ENCODE results near the gene ZFYVE26. TPM values are rescaled to one million over a fixed set of nuclear protein-coding genes. Genes with fewer than 3 reads are reported as not detected.

ZFYVE26 gene
- total RNA-seq, 1 donor from 2014 or later: 22.0 TPM

DNA sequence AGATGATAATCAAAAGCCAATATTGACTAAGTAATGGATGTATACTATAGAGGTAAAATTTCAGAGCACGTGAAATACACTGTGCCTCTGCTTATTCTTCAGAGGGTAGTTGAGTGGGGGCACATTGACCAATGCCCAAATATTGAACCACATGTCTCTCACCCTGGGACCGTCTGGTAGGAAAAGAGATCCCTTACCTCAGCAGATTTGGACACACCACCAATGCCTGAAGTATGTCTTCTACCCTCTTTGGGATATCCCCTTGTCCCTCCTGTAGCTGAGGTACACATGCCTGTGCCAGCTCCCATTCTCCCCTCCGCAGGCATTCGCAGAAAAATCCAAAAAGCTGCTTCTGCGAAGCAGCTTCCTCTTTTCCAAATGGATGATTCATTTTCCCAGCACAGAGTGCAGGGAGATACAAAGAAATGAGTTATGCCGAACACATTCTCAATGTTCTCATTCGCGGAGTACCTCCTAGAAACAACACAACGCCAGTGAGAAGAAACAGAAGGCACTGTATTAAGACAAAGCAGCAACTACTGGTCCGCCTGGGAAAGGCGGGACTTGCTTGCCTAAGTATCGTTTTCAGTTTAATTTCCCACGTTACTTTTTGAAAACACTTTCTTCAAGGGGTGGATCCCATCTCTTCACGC, 691 bp downstream of the ZFYVE26 start:
- peak; percentile 7 for DNase-seq

DNA sequence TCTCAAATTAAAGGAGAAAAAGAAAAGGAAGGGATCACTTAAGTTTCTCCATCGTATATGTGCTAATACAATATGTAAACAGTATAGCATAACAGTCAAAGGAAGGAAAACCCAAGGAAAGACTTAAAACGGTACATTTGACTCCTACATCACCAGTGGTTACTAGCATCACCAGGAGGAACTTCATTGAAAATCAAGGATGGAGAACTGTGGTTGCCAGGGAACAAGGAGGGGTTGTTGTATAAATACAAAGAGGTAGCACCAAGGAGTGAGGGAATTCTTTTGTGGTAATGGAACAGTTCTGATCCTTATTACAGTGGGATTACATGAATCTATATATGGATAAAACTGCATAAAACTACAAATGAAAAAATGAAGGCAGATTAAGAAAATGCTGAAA, 1.6 kb downstream of the ZFYVE26 start:
- DNase-seq: no peak

DNA sequence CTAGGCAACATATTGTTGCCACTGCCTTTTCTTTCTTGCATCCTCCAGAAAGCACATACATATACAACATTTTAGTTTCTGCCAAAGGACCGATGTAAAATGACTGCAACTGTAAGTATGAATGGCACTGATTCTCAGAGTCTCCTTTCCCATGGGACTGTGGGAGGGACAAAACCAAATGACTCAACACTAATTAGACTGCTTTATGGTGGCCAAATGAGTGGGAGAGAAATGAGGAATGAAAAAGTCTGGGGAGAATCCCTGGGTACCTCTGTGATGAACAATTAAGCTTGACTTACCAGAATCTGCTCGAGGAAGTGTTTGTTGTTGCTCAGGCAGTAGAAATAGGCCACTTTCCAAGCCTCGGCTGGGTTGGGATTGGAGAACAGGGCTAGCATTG, 10.1 kb downstream of the ZFYVE26 start:
- DNase-seq: peak; percentile 1

DNA sequence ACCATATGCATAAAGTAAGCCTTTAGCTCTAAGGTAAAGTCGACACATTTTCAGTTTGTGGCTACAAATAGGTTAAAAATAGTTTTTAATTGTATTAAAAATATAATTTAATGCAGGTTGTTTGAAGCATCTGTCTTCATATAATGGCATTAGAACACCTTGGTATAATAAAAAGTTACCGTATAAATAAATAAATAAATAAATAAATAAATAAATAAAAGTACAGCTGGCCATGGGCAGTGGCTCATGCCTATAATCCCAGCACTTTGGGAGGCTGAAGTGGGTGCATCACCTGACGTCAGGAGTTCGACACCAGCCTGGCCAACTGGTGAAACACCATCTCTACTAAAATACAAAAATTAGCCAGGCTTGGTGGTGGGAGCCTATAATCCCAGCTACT, 15.6 kb downstream of the ZFYVE26 start:
- no peak for DNase-seq

DNA sequence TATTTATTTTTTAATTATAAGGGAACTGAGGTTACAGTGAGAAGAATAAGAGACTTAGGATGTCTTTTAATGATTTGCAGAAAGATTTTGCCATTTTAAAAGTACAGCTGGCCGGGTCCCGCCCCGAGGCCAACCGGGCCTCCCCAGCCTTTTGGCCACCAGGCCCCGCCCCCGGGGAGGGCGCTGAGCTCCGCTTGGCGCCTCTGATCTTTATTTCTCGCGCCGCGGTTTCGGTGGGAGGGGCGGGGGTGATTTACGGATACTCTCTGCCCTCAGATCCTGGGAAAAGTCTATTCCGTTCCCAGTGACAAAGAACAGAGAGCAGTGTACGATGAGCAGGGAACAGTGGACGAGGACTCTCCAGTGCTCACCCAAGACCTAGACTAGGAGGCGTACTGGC, 17.7 kb downstream of the ZFYVE26 start:
- DNase-seq: no peak

DNA sequence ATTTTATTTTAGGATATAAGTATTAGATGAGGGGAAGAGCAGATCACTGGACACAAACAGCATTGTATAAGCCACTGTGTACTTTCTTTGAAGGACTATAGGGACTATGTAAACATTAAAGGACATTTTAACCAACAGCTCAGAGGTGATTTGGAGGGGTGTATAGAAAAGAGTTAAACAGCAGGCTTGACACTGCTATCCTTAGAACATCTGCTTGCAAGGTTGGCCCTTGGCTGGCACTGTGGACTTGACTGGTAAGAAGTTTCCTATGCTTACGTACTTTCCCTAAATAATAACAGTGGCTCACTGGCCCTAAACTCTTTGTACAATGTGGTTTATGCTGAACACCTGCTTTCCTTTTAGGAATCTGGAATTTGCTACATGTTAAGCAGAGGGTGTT, 28.7 kb downstream of the ZFYVE26 start:
- DNase-seq: no peak

DNA sequence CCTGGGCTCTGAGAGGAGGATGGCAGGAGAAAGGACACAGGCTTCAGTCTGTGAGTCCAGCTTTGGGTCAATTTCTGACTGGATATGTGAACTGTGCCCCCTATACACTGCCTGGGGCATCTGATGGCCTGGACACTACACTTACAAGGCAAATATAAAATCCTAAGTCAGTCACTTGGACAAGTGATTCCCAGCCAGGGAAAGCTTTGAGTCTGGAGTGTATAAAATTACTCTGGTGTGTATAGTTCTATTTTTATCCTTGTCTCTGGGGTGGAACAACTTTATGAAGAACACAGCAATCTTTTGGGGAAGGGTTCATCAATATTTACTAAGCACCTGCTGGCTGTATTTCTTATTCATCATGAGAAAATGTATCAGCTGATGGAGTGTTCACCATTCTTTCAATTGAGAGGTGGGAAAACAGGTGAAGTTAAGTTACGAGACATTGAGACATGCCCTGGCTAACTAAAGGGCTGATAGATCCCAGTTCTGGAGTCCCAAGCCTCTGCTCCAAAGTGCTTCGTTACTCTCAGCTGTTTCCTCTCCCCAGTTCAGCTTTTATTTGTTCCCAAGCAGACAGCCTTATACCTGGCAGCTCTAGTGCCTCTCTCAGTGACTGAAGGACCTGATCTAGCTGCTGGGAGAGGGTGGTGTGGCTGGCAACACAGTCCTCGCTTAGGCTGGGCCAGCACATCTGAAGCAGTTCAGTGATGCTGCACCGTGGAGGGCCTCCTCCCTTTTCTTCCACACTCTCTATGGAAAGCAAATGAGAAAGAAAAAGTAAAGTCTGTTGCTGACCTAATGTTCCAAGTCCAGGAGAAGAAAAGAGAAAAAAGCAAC, 30.9 kb downstream of the ZFYVE26 start:
- no peak for DNase-seq

DNA sequence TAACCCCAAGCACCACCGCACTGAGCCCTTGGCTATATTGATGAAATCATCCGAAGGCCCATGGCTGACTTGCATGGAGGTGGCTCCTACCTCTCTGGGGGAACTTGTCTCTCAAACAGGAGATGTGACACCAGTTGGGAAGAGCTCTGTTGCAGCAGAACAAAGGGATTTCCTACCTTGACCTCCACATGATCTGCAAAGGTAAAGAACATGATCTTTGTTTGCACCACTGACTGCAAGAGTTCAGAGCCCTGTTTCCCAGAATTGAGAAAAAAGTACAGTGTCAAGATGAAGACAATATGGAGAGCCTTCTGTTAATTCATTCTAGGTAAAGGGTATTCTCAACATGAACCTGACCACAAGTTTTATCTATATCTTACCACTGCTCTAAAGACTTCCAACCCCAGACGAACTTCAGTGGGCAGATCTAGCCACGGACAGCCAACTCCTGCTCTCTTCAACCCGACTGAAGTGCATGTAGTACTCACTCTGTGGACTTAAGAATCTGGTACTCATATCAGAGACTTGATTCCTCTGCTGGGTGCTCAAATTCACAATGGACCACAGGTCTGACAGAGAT, 32.1 kb downstream of the ZFYVE26 start:
- DNase-seq: no peak

DNA sequence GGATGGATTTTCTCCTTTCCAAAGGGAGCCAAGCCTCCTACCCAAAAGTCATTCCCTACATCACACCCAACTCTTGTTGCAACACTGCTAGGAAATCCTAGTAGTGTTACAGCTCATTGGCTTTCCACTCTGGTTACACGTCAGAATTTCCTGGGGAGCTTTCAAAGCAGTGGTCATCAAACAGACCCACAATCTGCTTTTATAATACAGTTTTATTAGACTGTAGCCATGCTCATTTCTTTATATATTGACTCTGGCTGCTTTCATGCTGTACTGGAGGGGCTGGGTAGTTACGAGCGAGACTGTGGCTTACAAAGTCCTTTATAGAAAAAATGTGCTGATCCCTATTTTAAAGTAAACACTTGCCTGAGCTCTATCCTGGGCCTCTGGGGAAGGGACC, 34.3 kb downstream of the ZFYVE26 start:
- no peak for DNase-seq

DNA sequence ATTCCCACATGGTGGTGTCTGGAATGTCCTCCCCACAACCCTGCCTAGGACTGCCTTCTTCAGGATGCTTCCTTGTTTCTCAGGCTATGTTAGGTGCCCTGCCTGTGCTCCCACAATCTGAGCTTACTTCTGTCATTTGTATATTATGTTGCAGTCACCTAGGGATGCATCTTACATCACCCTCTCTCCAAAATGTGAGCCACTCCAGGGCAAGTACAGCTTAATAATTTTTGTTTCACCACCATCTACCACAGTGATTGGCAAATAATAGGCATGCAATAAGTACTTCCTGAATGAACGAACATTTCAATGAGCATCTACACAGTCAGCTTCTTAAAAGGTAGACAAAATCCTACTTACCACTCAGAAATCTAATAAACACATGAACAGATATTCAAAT, 37.6 kb downstream of the ZFYVE26 start:
- DNase-seq: no peak

DNA sequence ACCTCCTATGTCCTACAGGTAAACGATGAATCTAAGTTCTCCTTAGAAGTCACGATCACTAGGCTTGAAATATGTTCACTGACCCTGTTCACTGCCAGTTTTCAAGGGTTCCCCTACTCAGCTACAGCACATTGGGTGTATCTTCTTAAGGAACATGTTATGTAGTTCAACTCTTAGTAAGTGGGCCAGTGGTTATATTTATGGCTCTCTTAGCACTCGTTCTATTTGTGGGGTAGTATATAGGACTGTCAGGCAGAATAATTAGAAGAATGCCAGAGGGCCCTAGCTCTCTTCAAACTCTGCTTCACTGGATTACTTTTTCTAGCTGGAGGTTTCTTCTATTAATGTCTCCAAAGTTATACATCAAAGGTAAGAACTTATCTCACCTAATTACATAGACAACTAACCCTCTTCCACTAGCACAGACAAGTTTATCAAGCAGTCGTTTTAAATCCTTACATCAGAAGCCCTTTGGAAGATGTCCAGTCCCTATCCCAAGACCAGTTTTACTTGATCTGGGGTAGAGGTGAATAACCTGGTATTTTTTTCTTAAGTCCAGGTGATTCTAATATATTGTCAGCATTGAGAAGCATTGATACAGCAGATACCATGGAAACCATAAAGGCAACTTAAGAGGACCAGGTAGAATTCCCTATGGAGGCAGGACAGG, 39.6 kb downstream of the ZFYVE26 start:
- no peak for DNase-seq

DNA sequence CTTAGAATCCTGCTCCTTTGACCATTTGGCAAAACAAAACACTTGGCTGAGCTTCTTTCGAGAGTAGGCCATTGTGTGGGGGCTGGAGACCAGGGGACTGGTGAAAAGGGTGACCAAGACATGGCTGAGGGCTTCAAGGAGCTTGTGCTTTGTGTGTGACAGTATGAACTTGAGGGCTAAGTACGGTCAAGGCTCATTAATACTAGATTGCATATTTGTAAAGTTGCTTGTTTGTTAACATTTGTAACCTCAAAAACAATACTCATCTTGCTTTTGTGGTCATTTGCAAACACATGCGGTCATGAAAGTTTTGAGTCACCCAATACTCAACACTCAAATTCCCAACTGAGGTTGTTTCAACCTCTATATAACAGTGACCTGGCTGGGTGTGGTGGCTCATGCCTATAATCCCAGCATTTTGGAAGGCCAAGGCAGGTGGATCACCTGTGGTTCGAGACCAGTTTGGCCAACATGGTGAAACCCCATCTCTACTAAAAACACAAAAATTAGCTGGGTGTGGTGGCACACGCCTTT, 42.5 kb downstream of the ZFYVE26 start:
- no peak for DNase-seq

DNA sequence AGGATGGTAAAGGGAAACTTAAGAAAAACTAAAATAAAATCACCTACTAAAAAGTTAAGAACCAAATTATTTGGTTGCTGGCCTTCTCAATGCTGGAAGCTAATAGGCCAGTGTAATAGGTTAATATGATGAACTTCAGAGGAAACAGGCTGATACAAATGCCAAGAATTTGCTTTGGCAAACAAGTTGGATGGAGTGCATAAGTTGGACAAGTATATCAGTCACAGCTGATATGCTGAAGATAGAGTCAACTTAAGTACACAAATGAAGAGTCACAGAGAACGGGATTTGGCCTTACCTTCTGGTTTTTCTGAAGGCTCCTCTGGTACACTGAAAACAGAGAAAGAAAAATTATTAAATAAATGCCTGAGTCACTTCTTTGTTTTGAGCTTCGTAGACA, 48.2 kb downstream of the ZFYVE26 start:
- DNase-seq: no peak

DNA sequence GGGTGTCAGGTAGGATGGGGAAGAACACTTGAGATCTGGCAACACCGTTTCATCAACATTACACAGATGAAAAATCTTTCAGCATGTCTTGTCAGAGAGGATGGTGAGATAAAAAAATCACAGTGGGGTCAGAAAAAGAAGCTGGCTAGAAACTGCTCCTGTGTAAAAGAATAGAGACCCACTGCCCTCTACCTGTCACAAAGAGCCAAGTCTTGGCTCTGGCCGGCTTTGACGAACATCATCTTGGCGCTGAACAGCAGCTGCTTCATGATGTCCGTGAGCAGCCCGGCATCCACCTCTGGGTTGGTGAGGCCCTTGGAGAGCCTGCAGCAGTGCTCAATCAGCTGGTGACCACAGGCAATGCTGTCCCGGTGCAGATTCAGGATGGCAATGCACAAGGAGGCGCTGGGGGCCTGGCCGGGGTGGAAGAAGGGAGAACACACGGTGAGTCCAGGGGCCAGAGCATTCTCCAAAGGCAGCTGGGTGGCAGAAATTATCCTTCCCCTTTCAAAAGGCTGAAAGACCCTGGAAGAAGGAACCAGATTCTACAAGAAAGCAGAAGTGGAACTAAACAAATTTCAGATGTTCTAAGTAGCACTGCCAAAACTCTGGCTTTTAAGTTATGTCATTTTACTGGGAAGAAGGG, 50.2 kb downstream of the ZFYVE26 start:
- DNase-seq: no peak

DNA sequence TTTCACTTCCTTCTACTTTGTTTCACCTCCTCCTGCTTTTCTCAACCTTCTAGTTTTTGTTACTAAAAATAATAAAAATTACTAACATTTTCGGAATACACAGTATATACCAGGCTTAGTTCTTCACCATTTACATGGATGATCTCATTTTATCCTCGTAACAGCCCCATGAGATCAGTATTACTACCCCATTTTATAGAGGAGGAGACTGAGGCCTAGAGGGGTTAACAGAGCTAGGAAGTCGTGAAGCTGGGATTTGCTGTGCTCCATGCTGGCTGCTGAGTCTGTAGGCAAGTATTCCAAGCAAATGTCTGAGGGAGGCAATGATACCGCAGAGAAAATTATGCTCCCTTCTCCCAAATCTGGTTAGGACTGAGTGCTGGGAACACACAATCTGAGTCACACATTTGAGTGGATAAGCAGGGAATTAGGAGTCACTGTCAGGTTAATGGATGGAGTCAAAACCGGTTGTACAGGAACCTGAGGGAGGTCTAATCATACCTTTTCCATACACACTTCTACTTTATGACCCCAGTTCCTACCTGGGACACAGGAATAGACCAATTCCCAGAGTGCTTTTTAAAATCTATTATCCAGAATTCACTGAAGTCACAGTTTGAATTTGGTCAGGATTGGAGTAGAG, 51.1 kb downstream of the ZFYVE26 start:
- DNase-seq: no peak

DNA sequence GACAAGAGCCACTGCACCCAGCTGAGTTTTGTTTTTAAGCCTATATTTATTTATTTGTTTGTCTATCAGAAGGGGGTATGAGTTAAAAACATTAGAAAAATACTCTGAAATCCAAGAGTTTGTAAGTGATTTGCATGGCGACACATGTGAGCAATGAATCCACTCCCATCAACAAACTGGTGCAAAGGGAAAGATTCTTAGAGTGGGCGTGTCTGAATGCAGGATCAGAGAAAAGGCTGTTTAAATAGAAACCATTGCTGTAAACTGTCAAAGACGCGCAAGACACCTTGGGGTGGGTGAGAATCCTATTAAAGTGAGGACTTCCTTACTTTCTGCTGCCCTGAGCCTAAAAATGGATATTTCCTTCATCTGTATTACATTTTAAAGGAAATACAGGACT, 51.9 kb downstream of the ZFYVE26 start:
- no peak for DNase-seq

DNA sequence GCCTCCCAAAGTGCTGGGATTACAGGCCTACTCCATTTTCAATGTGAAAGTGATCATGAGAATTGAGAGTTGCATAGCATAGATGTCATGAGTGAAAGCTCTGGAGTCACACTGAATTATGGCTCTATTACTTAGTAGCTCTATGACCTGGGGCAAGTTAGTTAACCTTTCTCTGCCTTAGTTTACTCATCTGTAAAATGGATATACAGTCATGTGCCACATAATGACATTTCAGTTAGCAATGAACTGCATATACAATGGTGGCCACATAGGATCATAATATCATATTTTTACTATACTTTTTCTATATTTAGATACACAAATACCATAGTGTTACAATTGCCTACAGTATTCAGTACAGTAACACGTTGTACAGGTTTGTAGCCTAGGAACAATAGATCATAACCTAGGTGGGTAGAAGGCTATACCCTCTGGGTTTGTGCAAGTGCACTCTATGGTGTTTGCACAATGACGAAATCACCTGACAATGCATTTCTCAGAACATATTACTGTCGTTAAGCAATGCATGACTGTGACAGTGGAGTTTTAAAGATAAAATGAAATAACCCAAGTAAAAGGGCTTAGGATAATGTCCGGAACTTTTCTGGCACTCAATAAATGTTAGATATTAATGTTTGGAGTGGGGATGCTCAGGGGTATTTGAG, 53.1 kb downstream of the ZFYVE26 start:
- DNase-seq: no peak

DNA sequence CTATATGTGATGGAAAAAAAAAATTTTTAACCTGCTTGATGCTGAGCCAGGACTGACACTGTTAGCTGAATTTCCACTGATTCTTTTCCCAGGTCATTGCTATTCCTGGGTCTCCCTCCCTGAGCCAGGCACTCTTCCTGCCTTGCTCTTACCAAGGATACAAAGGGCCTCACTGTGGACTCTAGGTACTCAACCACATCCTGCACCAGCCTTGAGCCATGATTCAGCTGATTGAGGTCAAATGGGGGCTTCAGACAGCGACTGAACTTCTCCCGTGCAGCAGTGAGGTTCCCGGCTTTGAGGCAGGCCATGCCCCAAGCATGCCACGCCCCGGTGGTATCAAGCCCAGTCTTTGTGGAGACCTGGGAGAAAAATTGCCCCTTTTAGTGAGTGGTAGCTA, 54.3 kb downstream of the ZFYVE26 start:
- no peak for DNase-seq

DNA sequence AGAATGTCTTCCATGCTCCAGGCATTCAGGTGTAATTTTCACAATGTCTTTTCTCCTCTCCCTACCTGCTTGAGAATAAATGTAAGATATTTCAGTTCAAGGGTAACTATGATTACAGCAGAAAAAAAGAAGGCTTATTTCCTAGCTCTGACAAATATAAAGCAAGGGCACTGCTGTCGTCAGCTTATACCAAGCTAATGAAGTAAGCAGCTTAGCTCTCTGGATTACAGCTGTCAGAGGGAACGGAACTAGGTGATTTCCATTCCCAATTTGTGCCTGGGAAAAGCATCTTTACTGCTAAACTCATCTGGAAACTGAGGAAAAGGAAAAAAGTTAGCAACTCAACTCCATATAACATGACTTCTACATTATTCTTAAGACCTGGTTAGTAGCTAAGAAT, 56.5 kb downstream of the ZFYVE26 start:
- DNase-seq: no peak

DNA sequence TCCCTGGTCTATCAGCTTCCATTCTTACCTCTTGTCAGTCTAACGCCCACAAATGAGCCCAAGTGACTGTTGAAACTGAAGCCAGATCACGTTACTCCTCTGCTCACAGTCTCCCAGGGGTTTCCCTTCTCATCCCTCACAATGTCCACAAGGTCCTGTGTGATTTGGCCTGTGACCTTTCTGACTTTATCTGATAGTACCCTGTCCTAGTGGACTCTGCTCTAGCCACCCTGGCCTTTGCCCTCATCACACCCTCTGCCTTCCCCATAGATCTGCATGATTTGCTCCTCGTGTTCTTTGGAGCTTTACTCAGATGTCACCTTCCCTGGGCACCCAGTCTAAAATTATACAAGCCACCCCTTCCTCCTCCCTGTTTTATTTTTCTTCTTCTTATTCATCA, 59.2 kb downstream of the ZFYVE26 start:
- no peak for DNase-seq

DNA sequence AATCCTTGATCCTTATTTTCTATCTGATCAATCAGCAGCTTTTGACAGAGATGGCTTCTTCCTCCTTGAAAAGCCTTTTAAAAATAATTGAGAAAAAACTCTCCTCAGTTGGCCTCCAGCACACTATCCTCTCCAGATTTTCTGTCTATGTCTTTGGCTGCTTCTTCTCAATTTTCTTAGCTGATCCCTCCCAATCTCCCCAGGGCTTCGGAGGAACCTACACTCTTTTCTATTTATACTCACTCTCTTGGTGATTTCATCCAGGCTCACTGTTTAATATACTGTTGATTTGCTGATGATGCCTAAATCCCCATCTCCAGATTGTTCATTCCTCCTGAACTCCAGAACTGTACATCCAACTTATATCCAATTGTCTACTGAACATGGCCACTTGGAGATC, 59.9 kb downstream of the ZFYVE26 start:
- DNase-seq: no peak

Measured in occipital lobe (tissue), 2 donors.